NOMO-1 treated with dmso at 0.1 percent for 144 hours (cell line): ENCODE measurements around the gene MADD.
"Not testable (repeated sequence)": the region's sequence is repeated elsewhere in the genome, so short reads cannot be mapped to it uniquely, and the experiment has no call there.

Experiments used
- DNase-seq: peaks from one replicate; lab custom pipeline; 2025; ENCODE audit not compliant: unreplicated experiment; lab: John Stamatoyannopoulos, UW

Gene MADD

GRCh38 chr11:47317064-47317828 is 47.3 kb downstream of the MADD start:
- DNase-seq: no peak

GRCh38 chr11:47318166-47318565 is 48.2 kb downstream of the MADD start:
- no peak for DNase-seq

GRCh38 chr11:47324520-47324919 is 54.6 kb downstream of the MADD start:
- DNase-seq: no peak

- no peak for DNase-seq
Measured at GRCh38 chr11:47325271-47326041, 55.5 kb downstream of the MADD start.

- no peak for DNase-seq
Measured at GRCh38 chr11:47326198-47326597, 56.3 kb downstream of the MADD start.

GRCh38 chr11:47327025-47327424 is 57.1 kb downstream of the MADD start:
- DNase-seq: no peak

GRCh38 chr11:47327949-47328348 is 58.0 kb downstream of the MADD start:
- no peak for DNase-seq

GRCh38 chr11:47328449-47329390 is 58.8 kb downstream of the MADD start:
- DNase-seq: peak; percentile 6

GRCh38 chr11:47329431-47329986 is 59.6 kb downstream of the MADD start:
- DNase-seq: no peak

- no peak for DNase-seq
Measured at GRCh38 chr11:47329987-47330931, 60.3 kb downstream of the MADD start.

- no peak for DNase-seq
Measured at GRCh38 chr11:47331454-47332302, 61.7 kb downstream of the MADD start.

- DNase-seq: no peak
Measured at GRCh38 chr11:47332303-47332711, 62.4 kb downstream of the MADD start.

- DNase-seq: no peak
Measured at GRCh38 chr11:47332791-47333525, 63.0 kb downstream of the MADD start.

- no peak for DNase-seq
Measured at GRCh38 chr11:47333526-47333845, 63.6 kb downstream of the MADD start.

GRCh38 chr11:47333886-47334443 is 64.0 kb downstream of the MADD start:
- DNase-seq: no peak

- DNase-seq: not testable (repeated sequence)
Measured at GRCh38 chr11:47334699-47335411, 64.9 kb downstream of the MADD start.

- no peak for DNase-seq
Measured at GRCh38 chr11:47335733-47336132, 65.8 kb downstream of the MADD start.
